Fibroblast of lung (primary cell): ENCODE data around the gene TAF13.

Experiments used
- CTCF ChIP-seq, 2 donors: IDR thresholded peaks in 1 of 2; conservative IDR thresholded peaks in 1 of 2; 1 replicate in 1 of 2; 2 replicates in 1 of 2; pipeline ENCODE4 v1.5.1; 2011 to 2012; ENCODE audit warnings: low read length in 2 of 2, control low read depth in 1 of 2, inconsistent platforms in 1 of 2, low read depth in 1 of 2, mild to moderate bottlenecking in 1 of 2
- EZH2 ChIP-seq: IDR thresholded peaks from 2 replicates; pipeline ENCODE4 v1.5.1; 2012; ENCODE audit warnings: low read length, control low read depth, mild to moderate bottlenecking; ENCODE audit errors: missing control alignments

- TF ChIP-seq CTCF (conservative IDR thresholded peaks at IDR 0.05 in 1 of 2, IDR thresholded peaks at IDR 0.05 in 1 of 2; ENCODE audit: low read depth in 1 of 2, low read length in 2 of 2) (no peak), EZH2 (no peak)
Observed at GRCh38 chr1:109034382-109034781, 41.4 kb downstream of the TAF13 start.
